AG09319 (cell line): ENCODE measurements around the gene SYCP3.

Source experiments
- DNase-seq: peaks from one replicate; pipeline ENCODE4 v3.0.0-alpha.2; 2010; ENCODE audit warnings: low read depth; ENCODE audit errors: extremely low read depth
- TF ChIP-seq, protein P1 (sequence below): IDR thresholded peaks from 2 replicates; pipeline ENCODE4 v1.5.1; 2011; ENCODE audit warnings: low read depth, mild to moderate bottlenecking, inconsistent platforms, low read length, moderate library complexity

The SYCP3 gene

DNA sequence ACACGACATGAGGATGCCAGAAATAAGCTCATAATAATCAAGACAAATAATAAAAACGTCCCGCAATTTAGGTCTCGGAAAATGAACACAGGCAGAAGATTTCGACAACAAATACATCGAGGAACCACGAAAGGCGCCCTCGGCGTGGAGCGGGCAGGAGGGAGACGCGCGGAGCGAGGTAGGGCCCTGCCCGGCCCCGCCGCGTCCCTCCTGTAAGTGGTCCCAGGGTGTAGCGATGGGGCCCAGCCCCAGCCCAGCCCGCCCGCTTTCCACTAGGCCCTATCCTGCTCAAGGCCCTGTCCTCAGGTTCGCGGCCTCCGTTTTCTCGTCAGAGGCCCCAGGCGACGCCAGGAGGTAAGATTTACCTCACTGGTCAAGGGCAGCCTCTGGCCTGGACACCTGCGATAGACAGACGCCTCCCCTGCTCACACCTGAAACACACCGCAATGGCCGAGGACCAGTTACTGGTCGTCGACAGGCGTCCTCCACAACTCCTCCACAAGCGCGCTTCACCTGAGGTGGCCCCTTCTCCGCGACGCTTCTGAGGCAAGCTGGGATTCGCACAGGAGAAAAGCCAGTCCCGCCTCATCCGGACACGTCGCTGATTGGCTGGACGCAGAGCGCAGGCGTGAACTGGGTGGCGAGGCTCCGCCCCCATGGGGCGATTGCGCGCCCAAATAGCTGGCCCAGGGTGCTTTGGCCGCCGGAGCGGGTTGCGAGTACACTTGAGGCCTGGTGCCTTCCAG lies at the start of gene SYCP3:
Gene SYCP3, minus strand, starts transcription at position 543 of the 746 bp plus-strand sequence. CDS start 1,527 bp downstream, outside the sequence.
- DNase-seq: no peak
- TF ChIP-seq, protein P1, sequence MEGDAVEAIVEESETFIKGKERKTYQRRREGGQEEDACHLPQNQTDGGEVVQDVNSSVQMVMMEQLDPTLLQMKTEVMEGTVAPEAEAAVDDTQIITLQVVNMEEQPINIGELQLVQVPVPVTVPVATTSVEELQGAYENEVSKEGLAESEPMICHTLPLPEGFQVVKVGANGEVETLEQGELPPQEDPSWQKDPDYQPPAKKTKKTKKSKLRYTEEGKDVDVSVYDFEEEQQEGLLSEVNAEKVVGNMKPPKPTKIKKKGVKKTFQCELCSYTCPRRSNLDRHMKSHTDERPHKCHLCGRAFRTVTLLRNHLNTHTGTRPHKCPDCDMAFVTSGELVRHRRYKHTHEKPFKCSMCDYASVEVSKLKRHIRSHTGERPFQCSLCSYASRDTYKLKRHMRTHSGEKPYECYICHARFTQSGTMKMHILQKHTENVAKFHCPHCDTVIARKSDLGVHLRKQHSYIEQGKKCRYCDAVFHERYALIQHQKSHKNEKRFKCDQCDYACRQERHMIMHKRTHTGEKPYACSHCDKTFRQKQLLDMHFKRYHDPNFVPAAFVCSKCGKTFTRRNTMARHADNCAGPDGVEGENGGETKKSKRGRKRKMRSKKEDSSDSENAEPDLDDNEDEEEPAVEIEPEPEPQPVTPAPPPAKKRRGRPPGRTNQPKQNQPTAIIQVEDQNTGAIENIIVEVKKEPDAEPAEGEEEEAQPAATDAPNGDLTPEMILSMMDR: no peak

DNA sequence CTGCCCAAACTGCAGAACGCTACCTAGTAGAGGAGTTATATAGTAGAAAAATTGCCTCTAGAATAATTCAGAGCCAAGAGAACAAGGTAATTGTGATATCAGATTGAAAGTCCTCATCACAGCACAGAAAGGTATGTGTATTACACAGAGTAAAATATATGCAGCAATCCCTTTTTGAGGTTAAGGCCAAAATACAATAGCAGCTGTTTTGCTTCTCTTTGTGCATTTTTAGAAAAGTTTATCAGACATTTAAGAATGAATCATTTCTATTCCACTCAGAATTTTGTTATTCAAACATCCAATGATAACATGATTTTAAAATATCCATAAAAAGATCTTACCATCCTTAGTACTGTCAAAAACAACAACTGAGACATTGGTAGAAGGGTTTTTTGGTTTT lies 46.4 kb upstream of the SYCP3 start:
- DNase-seq: no peak
- TF ChIP-seq, protein P1: no peak

DNA sequence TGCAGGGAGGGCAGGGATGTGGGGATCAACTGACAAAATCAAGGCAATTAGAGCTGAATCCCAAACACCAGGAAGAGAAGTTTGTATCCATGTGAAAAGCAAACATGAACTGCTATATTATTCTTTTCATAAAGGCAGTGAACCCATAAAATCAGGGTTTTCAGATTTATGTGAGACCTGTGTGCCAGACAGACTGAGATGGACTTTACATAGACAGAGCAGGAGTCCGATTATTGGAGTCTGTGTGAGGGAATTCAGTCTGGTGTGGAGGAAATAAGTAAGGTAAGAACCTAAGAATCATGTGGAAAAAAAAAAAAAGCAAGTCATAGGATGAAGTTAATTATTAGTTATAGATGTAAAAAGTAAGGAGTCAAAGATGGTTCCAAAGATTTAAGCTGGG lies 45.1 kb upstream of the SYCP3 start:
- no peak for DNase-seq
- TF ChIP-seq, protein P1: no peak

DNA sequence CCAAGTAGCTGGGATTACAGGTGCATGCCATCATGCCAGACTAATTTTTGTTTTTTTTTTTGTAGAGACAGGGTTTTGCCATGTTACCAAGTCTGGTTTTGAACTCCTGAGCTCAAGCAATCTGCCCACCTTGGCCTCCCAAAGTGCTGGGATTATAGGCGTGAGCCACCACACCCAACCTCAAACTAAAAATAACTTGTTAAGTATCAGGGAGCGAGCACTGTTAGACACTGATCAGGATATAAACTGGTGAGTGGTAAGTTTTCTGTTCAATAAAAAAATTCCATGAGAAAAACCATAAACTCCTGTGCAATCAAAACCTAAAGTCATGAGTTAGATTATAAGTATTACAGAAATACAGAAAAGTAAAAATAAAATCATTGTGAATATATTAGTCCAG lies 44.6 kb upstream of the SYCP3 start:
- no peak for DNase-seq
- TF ChIP-seq, protein P1: no peak

DNA sequence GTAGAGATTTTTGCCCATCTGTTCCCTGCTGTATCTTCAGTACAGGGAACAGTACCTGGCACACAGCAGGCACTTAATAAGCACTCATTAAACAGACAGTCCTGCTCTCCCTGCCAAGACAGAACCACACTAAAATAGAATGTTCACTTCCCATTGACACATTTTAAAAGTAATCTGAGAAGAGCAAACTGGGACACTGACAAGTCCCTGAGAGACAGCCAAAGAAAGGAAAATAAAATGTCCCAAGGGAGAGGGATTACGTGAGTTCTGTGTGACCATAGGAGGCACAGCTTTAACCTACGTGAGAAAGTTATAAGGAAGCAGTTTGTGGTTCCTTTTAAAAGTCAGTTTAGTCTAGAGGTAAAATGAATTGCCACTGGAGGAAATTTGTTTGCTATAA lies 43.9 kb upstream of the SYCP3 start:
- TF ChIP-seq, protein P1: no peak
- DNase-seq: no peak

- TF ChIP-seq, protein P1: no peak
- DNase-seq: no peak
Observed at GRCh38 chr12:101782273-101782731, 43.0 kb upstream of the SYCP3 start.

GRCh38 chr12:101781834-101782233 lies 42.6 kb upstream of the SYCP3 start:
- DNase-seq: no peak
- TF ChIP-seq, protein P1: no peak
